Activated T-cell treated with anti-CD3 and anti-CD28 coated beads, Interleukin-2, amount 50 U/mL, for 1 hour (primary cell): ENCODE results near the gene CFAP43.
"Not testable (repeated sequence)": the region's sequence is repeated elsewhere in the genome, so short reads cannot be mapped to it uniquely, and the experiment has no call there.

Source experiments
- DNase-seq: peaks from one replicate; pipeline ENCODE4 v3.0.0-alpha.2; 2020

CFAP43 gene

GRCh38 chr10:104255311-104255981 lies 23.3 kb upstream of the CFAP43 start:
- DNase-seq: no peak

GRCh38 chr10:104254493-104255310 lies 22.5 kb upstream of the CFAP43 start, which contains the start of gene GSTO1:
TSS of gene GSTO1 (plus strand) at chr10:104254892. CDS start at chr10:104254929, 37 bp downstream.
- DNase-seq: peak; percentile 55

GRCh38 chr10:104253606-104254410 lies 21.6 kb upstream of the CFAP43 start:
- DNase-seq: no peak

GRCh38 chr10:104253106-104253505 lies 20.9 kb upstream of the CFAP43 start:
- DNase-seq: no peak

- DNase-seq: no peak
Measured at GRCh38 chr10:104252368-104252767, 20.2 kb upstream of the CFAP43 start.

- no peak for DNase-seq
Measured at GRCh38 chr10:104251443-104251842, 19.3 kb upstream of the CFAP43 start.

- no peak for DNase-seq
Measured at GRCh38 chr10:104250371-104250770, 18.2 kb upstream of the CFAP43 start.

GRCh38 chr10:104248931-104249330 lies 16.8 kb upstream of the CFAP43 start:
- not testable (repeated sequence) for DNase-seq

- DNase-seq: no peak
Measured at GRCh38 chr10:104247513-104248146, 15.5 kb upstream of the CFAP43 start.

GRCh38 chr10:104246976-104247375 lies 14.8 kb upstream of the CFAP43 start:
- no peak for DNase-seq

- no peak for DNase-seq
Measured at GRCh38 chr10:104245066-104245632, 13.0 kb upstream of the CFAP43 start.

GRCh38 chr10:104243512-104243911 lies 11.3 kb upstream of the CFAP43 start:
- DNase-seq: no peak

- not testable (repeated sequence) for DNase-seq
Measured at GRCh38 chr10:104243009-104243408, 10.8 kb upstream of the CFAP43 start.

GRCh38 chr10:104242545-104242944 lies 10.4 kb upstream of the CFAP43 start:
- no peak for DNase-seq

- DNase-seq: no peak
Measured at GRCh38 chr10:104240078-104240477, 7.9 kb upstream of the CFAP43 start.

GRCh38 chr10:104235801-104236200 lies 3.6 kb upstream of the CFAP43 start:
- DNase-seq: no peak

- DNase-seq: no peak
Measured at GRCh38 chr10:104234934-104235333, 2.8 kb upstream of the CFAP43 start.

GRCh38 chr10:104233817-104234216 lies 1.7 kb upstream of the CFAP43 start:
- DNase-seq: no peak

- no peak for DNase-seq
Measured at GRCh38 chr10:104232613-104233102, 494 bp upstream of the CFAP43 start.

GRCh38 chr10:104230490-104230889 lies 1.7 kb downstream of the CFAP43 start:
- no peak for DNase-seq

- no peak for DNase-seq
Measured at GRCh38 chr10:104223304-104223703, 8.9 kb downstream of the CFAP43 start.

GRCh38 chr10:104220522-104220921 lies 11.6 kb downstream of the CFAP43 start:
- no peak for DNase-seq
